Brain pericyte (primary cell): ENCODE data around the gene CDK2.

Experiments used
- DNase-seq: peaks from one replicate; pipeline ENCODE4 v3.0.0-alpha.2; 2012; ENCODE audit warnings: low read depth, low spot score

CDK2 gene

DNA sequence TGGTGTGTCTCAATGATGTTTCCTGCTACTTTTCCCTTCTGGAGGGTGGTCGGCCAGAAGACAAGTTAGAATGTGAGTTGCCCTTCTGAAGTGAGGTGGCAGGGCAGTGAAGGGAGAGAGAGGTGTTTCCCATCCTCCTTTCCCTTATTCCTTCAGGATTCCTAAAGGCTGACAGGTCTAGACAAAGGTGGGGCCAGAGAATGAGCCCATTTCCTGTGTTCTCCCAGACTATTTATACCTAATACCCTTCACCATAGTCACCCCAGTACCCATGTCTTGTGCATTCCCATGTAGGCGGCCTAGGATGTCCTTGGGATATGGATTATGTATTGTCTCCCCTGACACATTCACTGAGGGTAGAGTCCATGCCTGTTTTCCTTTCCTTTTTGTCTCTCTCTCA, 28.6 kb upstream of the CDK2 start:
- DNase-seq, result no peak

DNA sequence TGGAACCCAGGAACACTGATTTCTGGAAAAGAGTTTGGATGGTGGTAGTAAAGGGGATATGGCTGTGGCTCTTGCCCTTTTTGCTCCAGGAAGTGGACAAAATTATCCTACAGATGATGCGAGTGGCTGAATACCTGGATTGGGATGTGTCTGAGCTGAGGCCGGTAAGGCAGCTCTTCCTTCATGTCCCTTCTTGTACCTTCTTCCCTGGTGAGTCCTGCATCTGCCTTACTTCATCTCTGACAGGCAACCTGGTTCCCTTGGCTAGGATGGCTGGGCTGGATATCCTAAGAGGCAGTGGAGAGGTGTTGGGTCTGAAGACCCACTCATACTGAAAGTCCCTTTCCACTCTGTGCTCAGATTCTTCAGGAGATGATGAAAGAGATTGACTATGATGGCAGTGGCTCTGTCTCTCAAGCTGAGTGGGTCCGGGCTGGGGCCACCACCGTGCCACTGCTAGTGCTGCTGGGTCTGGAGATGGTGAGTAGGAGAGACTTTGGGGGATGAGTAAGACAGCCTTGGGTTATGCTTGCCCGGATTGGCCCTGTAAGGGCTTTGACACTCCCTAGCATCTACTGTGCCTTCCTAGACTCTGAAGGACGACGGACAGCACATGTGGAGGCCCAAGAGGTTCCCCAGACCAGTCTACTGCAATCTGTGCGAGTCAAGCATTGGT, 27.7 kb upstream of the CDK2 start:
- no peak for DNase-seq

DNA sequence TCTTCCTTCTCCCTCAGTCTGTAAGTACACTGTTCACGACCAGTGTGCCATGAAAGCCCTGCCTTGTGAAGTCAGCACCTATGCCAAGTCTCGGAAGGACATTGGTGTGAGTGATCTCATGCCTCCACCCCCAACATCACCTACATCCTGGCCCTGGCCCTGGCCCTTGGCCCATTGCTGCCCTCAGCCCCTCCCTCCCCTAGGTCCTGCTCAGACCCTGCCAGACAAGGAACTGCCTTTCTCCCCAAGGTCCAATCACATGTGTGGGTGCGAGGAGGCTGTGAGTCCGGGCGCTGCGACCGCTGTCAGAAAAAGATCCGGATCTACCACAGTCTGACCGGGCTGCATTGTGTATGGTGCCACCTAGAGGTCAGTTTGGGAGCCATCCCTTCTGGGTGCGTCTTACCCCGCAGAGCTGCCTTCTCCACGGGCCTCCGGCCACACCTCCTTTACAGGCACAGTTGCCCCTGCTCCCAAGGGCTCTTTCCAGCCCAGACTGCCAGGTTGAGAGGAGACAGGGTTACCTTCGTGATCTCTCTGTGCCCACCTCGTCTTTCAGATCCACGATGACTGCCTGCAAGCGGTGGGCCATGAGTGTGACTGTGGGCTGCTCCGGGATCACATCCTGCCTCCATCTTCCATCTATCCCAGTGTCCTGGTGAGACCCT, 26.4 kb upstream of the CDK2 start:
- peak; percentile 50 for DNase-seq

DNA sequence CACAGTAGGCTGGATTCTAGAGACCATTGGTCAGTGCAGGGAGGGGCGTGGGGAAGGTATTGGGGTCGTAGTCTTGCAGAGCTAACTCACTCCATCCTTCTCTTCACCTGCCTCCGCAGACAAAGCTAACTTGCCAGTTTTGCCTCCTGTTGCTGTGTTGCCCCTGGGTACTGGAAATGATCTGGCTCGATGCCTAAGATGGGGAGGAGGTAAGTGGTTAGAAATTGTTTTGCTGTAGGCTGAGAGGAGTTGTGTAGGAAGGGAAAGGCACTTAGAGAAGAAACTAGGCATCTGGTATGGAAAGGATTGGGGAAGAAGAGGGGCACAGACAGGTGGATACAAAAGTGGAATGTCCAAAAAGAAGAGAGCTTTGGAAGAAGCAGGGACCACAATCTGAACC, 24.6 kb upstream of the CDK2 start:
- DNase-seq, result no peak

DNA sequence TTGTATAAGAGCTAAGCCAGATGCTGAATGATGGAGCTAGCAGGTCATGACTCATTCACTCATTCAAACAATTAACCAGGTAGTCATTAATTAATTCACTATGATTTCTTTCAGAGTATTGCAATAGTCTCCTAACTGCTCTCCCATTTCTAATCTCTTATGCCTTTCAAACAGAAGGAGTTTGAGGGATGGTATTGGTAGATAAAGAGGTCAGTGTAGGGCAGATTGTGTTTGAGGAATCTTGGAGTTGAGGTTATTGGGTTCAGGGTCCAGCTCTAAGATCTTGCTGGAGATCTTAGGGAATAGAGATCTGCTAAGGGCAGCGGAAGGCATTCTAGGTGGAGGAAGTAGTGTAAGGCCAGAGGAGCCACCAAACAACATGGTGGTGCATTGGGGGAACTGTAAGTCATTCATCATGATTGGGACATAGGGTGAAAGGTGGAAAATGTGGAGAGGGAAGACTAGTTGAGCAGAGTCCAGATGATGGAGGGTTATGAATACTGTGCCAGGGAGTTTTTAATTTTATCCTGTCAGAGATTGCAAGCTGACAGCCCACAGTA, 24.0 kb upstream of the CDK2 start:
- no peak for DNase-seq

DNA sequence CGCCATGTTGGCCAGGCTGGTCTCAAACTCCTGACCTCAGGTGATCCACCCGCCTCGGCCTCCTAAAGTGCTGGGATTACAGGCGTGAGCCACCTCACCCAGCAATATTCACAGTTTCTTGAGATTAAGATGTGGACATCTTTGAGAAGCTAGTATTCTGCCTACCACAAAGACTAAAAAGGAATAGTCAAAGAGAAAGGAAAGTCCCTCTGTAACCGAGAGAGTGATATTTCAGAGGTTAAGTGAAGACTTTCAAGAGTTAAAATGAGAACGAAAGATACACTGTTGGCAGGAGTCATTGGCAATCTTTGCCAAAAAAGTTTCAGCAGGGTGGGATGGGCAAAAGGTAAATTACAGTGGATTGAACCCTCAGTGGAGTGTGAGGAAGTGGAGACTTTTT, 20.1 kb upstream of the CDK2 start:
- DNase-seq, result no peak

DNA sequence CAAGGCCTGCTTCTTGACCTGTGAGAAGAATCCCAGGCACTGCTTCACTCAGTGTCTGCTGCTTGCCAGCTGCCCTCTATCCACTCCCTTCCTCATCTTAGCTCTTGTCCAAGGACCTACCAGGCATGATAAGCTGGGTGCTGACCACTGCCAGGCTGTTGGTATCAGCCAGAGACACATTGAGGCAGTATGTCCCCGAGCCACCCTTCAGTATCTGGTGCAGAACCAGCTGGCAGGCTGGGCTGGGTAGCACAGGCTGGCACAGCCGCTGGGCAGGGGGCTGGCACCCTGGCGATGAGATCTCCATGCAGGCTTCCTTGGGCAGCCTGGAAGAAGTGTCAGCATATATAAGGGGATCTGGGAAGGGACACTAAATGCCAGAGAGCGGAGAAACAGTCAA, 11.3 kb upstream of the CDK2 start:
- no peak for DNase-seq

DNA sequence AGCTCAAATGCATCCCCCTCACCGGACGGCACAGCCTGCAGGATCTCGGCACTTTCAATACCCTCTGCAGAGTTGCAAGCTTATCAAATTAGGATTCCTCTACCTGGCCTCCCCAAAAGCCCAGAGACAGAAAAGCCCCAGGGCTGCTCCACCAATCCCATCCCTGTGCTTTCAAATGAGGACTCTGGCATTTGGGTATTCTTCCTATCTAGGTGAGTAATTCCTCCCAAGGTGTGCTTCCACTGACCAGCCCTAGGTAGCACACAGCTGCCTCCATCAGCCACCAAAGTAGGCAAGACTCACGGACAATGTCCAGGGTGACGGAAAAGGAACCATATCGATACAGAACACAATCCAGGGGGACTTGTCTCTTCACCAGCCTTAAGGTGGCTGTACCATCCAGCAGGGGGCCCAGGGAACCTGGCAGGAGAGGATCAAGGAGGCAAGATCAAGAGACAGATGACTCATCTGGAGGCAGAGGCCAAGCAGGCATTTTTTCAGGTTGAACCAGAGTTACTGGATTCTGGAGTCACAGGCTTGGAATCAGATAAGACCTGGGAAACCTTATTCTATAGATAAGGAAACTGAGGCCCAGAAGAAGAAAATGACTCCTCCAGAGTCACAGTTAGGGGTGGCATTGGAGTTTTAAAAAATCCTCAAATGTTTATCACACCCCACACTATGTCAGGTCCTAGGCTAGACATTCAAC, 10.7 kb upstream of the CDK2 start:
- DNase-seq, result no peak

DNA sequence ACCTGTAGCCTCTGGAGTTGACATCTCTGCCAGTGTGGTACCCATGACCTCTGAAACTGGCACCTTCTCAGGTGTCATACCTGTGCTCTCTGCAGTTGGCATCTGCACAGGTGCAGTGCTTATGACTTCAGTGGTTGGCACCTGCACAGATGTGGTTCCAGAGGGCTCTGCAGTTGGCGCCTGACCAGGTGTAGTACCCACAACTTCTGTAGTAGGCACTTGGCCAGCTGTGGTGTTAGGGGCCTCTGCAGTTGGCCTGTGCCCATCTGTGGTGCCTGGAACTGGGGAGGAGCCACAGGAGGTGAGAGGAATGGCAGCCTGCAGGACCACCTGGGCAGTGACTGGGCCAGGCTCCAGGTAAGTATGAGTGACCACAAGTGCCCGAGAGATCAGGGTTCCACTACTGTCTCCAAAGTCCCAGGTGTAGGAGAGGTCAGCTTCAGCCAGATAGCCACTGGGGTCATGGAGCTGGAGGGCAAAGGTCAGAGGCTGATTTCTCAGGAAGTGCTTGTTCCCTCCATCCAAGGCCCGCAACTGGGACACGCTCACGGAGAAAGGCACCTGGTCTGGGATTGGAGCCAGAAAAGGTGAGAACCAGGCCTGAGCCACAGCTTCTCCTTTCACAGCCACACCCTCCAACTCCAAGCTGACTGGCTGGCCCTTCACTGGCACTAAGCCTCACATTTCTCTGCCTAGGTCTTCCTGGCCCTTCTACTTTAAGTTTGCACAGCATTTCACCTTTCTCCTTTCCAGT, 9.3 kb upstream of the CDK2 start:
- no peak for DNase-seq

DNA sequence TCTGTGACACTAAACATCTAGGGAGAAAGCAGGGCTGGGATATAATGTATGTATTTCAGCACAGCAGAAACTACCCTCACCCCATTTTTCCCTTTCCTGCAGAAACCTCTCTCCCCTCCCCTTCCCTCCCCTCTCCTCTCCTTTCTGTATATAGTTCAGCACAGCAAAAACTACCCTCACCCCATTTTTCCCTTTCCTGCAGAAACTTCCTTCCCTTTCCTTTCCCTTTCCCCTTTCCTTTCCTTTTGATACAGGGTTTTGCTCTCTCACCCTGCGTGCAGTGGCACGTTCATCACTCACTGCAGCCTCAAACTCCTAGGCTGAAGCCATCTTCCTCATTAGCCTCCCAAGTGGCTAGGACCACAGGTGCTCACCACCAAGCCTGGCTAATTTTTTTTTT, 2.9 kb upstream of the CDK2 start:
- DNase-seq, result no peak

DNA sequence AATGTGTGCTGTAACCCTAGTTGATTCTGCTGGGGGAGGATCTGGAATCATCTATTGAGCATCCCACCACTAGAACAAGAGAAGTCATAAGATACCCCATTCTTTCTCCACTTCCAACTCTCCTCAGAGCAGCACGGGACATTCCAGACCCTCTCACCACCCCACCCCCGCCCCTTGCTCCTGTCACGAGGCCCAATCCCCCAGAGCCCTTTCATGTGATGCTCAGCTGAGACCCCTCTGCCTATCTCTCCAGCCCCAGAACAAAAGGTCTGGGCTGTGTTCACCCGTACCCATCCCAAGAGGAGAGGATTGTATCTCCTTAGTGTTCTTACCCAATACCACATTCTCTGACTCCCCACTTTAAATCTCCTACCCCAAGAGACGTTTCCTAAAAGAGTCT, 1.4 kb upstream of the CDK2 start:
- DNase-seq, result no peak

DNA sequence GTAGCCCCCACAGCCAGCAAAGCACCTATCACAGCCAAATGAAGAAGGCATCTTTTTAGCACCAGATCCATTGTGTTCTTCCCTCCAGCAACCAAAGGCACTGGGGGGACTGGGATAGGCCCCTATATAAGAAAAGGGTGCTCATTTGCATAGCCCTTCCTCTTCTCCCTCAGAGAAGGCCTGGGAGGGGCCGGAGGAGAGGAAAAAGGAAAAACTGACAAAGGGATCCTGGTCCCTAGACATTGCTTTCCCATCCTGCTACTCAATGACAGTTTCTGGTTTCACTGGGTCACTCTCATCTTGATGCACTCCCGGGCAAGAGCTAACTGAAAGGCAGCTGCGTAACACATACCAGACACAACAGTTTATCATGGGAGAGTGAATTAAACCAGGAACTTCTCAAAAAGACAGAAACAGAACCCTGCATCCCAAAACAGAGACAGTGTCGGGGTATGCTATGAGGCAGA, 656 bp upstream of the CDK2 start, which contains the start of gene PMEL:
PMEL (minus strand) TSS at position 102 of the 467 bp plus-strand sequence; CDS start at position 71, 31 bp downstream.
- DNase-seq, result no peak

DNA sequence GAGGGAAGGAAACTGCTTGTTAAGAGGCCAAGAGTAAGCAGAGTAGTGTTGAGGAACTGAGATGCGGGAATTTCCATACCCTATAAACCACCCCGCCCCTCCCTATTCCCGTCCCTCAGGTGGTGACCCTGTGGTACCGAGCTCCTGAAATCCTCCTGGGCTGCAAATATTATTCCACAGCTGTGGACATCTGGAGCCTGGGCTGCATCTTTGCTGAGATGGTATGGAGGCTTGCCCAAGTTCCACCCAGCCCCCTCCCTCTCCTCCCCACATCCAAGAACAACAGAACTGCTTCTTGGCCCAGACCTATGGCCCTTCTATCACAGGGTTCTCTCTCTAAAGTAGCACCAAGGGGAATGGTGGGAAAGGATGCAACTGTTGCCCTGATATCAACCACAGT, 2.7 kb downstream of the CDK2 start:
- DNase-seq, result no peak

DNA sequence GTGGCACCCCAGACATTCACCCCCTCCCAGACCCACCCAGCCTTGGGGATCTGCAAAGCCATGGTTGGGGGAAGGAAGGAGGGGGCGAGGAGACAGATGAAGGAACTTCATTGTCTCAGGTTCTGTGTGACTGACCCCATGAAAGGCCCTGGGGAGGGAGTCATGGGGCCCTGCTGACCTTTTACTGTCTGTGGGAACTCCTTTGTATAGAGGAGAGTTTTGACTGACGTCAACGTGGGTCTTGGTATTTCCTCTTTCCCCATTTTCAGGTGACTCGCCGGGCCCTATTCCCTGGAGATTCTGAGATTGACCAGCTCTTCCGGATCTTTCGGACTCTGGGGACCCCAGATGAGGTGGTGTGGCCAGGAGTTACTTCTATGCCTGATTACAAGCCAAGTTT, 4.1 kb downstream of the CDK2 start:
- DNase-seq, result no peak

DNA sequence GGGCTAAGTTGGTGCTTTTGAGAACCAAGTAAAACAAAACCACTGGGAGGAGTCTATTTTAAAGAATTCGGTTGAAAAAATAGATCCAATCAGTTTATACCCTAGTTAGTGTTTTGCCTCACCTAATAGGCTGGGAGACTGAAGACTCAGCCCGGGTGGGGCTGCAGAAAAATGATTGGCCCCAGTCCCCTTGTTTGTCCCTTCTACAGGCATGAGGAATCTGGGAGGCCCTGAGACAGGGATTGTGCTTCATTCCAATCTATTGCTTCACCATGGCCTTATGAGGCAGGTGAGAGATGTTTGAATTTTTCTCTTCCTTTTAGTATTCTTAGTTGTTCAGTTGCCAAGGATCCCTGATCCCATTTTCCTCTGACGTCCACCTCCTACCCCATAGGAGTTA, 5.4 kb downstream of the CDK2 start:
- no peak for DNase-seq

DNA sequence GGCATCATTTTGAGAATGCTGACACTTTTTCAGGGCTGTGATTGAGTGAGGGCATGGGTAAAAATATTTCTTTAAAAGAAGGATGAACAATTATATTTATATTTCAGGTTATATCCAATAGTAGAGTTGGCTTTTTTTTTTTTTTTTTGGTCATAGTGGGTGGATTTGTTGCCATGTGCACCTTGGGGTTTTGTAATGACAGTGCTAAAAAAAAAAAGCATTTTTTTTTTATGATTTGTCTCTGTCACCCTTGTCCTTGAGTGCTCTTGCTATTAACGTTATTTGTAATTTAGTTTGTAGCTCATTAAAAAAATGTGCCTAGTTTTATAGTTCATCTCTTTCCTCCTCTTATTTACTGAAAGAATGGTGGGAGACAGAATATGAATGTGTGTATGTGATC, 5.8 kb downstream of the CDK2 start:
- no peak for DNase-seq

DNA sequence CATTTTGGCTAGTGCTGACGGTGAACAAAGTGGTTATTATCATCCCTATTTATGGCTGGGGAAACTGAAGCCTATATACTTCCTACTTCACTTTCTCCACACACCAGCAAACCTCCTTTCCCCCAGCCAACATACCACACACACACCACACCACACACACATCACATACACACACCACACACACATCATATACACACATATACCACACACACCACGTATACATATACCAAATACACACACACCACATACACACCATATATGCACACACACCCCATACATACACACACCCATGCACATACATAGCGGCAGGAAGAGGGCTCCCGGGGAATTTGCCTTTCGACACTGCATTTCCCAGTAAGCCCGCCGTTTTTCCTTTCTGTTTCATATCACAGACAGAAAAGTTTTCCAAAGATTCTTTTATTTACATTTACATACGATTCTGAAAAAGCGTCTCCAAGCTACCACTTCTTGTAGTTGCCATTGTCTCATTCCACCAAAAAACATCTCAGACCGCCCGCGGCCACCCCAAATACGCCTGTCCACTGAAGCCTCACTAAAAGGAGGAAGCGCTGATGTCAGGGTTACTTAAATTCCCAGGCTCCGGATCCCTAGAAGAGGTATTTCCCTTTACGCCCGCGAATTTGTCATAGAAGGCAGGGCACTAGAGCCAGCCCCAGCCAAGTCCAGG, 6.4 kb downstream of the CDK2 start:
- DNase-seq, result no peak

DNA sequence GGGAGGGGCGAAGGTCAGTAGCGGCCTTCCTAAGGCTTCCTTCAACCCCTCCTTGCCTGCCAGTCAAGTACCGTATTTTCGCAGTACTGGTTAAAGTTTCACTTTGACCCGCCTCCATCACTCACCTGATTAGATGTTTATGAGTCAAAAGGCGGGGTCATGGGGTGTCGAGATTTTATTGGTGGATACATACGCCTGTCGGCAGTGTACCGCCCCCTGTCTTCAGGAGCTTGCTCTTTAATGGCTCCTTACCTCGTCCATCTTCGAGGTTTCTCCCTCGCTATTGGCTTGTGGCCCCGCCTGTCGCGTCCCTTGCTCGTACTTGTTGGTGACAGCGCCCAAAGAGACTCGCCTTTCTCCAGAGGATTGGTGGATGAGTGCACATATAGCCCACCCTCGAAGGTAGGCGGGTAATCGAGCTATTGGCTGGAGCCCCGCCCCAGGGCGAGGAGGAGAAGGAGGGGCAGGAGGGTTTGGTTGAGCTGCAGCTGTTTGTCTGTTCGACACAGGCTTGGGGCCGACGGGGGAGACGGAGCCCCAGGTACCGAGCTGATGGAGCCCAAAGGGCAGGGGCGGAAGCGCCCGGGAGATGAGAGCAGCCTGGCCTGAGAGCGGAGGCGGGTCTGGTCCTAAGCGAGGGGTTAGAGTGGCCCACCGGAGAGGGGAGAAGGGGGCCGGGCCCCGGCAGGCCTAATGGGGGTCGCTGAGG, 7.1 kb downstream of the CDK2 start, which contains the start of gene RAB5B:
RAB5B (plus strand) TSS at position 480 of the 709 bp plus-strand sequence. CDS start 12,883 bp downstream, outside the sequence.
- peak; percentile 100 for DNase-seq

DNA sequence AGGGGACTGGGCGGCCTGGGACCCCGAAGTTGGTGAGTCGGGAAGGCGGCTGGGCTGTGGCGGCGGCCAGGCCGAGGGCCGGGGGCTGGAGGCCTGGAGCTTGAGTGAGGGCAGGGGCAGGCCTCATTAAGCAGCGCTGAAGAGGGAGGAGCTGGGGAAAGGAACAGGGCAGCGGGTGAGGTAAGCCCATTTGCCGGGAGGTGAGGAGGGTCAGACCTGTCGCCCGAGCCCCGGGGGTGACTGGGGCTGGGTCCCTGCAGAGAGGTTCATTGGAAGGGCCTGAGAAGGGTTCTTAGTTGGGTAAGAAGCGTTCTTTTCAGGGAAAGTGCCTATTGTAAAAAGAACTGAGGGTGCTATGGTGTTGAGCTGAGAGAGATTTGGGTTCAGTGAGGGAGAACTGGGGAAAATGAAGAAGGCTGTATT, 7.7 kb downstream of the CDK2 start:
- DNase-seq, result no peak

DNA sequence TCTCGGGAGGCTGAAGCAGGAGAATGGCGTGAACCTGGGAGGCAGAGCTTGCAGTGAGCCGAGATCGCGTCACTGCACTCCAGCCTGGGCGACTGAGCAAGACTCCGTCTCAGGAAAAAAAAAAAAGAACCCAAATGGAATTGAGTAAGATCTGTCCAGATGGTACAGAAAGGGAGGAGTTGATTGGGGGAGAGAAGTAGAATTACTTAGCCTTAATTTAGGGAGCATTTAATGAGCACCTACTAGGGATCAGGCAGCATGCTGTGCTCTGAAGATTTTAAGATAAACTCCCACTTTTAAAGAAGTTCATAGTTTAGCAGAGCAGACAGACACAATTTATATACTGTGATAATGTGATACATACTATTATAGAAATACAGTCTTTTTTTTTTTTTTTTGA, 11.8 kb downstream of the CDK2 start:
- DNase-seq, result no peak
